Activated naive CD4-positive, alpha-beta T cell treated with anti-CD3 and anti-CD28 coated beads, Interleukin-2, amount 50 U/mL, for 16 hours (primary cell): ENCODE results near the gene TMEM86A.

Experiments
- DNase-seq: peaks from one replicate; pipeline ENCODE4 v3.0.0-alpha.2; 2020

Gene TMEM86A

DNA sequence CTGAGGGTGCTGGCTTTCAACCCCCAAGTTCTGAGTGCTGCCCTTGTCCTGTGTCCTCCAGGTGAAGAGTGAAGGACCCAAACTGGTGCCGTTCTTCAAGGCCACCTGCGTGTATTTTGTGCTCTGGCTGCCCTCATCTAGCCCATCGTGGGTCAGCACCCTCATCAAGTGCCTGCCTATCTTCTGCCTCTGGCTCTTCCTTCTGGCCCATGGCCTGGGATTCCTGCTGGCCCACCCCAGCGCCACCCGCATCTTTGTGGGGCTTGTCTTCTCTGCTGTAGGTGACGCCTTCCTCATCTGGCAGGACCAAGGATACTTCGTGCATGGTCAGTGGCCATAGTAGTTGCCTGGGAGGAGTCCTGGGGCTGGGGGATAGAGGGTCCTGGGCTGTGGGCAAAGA is 2.3 kb downstream of the TMEM86A start:
- no peak for DNase-seq

- DNase-seq = no peak
Measured at GRCh38 chr11:18701614-18702216, 3.1 kb downstream of the TMEM86A start.

- no peak for DNase-seq
Measured at GRCh38 chr11:18703001-18703763, 4.6 kb downstream of the TMEM86A start.

DNA sequence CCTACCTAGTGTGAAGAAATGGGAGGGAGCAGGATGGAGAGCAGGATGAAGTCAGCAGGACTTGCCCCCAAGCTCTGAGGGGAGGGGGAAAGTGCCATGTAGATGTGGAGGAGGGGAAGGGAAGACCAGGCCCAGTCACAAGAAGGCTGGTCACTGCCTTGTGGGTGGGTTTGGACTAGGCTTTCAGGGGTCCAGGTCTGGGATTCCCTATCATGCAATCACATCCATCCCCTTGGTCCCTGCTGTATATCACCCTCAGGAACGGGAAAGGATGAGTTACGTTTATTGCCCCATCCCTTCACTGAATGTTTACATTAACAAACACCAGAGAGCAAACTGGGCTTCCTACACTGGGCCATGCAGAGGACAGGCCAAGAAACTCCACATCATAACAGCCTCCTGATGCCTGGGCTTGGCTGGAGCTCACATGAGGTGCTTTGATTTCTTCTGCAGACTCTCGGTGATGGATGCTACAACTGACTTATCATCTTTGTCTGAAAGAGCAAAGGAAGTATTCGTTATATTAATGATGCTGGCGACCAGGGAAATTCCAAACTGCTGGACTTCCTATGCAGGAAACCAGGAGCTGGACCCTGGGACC is 5.6 kb downstream of the TMEM86A start:
- DNase-seq = no peak

GRCh38 chr11:18704698-18705097 is 6.1 kb downstream of the TMEM86A start:
- no peak for DNase-seq

GRCh38 chr11:18705651-18706281 is 7.2 kb downstream of the TMEM86A start:
- peak; percentile 23 for DNase-seq

GRCh38 chr11:18706330-18707243 is 8.0 kb downstream of the TMEM86A start:
- DNase-seq = peak; percentile 50

GRCh38 chr11:18707811-18708340 is 9.3 kb downstream of the TMEM86A start:
- DNase-seq = no peak

DNA sequence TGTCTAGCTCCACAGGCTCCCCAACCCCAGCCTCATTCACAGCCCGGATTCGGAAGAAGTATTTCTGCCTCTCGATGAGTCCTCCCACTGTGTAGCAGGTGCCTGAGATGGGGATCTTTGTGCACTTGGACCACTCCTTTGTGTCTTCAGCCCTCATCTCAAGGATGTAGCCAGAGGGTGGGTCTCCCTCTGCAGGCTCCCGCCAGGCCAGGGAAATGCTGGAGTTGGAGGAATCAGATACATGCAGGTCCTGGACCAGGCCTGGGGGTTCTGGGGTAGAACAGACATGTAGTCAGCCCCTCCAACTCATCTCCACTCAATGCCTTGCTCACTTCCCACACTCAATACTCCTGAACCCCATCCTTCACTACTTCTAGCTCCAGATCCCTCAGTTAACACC is 10.8 kb downstream of the TMEM86A start:
- DNase-seq = no peak

DNA sequence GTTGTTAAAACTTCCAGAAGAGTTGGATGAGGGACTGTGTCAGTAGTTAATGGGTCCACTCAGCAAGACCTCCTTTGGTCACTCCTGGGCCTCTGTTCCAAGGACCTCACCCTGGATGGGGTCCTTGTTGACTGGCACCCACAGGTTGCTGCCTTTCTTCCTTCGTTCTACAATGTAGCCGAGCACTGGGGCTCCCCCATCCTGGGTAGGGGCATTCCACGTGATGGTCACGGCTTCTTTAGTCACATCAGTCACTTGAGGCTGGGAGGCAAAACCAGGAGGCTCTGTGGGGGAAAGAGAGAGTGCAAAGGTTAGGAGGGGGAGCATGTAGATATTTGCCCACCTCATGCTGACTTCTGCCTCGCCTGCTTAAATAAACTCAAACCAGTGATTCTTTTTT is 12.0 kb downstream of the TMEM86A start:
- DNase-seq = no peak

DNA sequence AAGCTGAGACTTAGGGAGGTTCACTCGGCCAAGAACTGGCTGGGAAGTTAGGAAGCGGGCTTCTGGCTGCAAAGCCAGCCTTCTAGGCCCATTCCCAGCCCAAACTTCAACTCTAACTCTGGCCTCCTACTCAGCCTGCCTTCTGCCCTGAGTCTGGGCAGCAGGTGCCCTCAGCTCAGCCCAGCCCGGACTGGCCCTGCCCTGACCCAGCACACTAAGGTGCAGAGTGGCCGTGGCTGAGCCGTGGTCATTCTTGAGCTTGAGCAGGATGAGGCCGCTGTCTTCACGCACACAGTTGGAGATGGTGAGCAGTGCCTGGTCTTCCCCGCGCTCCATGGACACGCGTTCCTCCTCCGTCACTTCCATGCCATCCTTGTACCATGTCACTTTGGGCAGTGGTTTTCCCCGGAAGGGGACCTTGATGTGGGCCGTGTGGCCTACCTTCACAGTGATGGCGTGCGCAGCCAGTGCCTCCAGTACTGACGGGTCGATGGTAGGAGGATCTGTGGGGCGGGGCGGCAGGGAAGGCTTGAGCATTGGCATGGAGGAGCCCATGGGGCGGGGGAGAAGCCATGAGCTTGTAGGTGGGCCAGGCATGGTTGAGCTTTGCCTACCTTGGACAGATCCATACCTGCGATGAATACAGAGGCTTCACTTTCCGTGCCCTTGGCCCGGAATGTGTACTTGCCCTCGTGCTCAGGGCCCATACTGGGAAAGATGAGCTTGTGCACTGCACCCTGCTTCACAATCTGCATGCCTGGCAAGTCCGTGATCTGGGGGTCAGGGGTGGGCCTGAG is 15.3 kb downstream of the TMEM86A start:
- no peak for DNase-seq

DNA sequence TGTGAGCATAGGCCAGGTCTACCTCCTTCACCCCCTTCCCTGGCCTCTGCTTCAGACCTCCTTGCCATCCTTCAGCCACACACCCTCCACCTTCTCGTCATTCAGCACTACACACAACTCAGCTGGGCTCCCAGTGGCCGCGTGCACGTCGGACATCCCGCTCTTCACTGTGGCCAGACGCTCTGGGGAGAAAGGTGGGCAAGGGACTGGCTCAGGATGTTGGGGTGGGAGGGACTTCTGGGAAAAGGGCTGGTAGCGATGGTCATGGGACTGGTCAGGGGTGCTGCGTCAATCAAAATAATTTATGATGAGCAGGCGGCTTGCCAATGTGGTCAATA is 15.8 kb downstream of the TMEM86A start:
- DNase-seq = no peak

DNA sequence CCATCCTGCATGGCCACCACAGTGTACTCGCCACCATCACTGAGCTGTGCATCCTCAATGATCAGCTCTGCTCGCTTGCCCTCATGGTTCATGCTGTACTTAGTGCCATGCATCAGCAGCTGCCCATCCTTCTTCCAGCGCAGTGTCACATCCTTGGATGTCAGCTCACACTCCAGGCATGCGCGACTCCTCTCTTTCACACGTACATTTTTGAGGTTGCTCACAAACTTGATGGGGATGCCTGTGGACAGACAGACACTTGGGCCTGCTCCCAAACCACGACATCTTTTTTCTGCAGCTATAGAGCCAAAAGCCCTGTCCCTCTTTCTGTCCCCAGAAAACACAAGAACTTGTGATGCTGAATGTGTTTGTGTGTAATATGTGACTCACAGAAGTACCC is 16.9 kb downstream of the TMEM86A start:
- DNase-seq = no peak

DNA sequence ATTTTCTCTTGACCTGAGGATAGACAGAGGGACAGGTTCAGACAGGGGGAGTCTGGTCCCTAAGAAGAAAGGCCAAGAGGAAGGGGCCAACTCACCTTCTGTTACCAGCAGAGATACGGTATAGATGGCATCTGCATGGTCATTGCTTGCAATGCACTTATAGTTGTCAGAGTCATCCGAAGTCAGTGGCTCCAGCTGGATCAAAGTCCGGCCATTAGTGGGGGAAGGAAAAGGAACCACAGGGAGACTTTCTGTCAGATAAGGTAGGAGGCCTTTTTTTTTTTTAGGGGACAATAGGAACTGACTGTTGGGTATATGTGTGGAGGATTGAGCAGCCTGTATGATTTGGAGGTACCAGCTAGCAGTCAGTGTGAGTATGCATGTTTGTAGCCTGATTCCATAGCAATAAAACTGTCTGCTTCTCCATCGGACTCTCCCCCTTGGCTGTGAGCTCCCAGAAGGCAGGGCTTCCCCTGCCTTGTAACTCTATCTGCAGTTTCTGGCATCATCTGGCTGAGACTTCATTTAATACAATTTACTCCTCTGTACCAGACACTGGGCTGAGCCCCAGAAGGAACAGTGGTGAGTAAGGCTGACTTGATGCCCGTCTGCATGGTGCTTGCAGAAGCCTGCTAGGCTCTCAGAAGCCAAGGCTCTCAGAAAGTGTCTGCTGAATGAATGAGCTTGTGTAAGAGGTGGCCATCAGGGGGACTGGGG is 21.7 kb downstream of the TMEM86A start:
- DNase-seq = no peak

DNA sequence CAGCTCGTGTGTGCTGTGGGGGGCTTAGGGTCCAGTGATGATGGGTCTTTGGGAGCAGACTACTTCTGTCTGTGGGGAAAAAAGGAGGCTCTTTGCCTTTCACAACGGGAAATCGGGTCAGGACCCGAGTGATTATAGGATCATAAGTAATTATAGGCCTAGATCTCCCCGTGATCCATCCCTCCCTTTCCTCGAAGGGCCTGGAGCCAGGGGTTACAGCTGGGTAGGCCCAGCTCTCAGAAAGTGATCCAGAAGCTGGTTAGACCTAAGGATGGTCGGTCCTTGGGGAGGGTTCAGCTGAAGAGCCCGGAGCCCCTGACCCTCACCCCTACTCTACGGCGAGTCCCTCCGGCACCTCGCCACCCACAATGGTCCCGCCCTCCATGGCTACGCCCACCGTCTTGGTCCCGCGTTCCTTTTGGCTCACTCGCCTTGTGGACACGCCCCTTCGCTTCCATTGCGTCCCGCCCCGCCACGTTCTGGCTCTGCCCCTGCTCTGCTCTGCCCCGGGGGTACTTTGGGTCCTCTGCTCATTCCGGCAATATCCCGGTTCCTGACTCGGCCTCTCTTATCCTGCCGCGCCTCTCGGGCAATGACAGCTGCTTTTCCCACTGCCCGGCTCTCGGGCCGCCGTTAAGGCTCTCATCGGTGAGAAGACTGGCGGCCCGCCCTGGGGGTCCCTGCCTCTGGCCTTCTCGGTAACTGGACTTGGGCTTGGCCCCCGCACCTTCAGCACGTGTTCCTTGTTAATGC is 22.4 kb downstream of the TMEM86A start:
- DNase-seq = peak; percentile 88

- DNase-seq = peak; percentile 47
Measured at GRCh38 chr11:18721561-18722292, 23.1 kb downstream of the TMEM86A start.

DNA sequence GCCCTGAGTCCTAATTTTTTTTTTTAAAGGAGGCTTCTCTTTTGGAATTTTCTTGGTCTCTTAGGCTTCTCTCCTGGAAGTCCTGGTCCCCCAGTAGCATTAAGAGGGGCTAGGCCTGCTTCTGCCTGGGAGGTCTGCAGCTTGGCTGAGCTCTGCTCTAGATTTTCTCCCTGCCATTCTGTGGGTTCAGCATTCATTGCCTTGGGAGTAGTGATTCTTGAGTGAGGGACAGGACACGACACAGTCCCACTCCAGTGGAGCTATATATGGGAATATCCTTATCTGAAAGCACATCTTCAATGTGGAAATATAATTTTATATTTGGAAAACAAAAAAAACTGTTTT is 23.7 kb downstream of the TMEM86A start:
- no peak for DNase-seq

GRCh38 chr11:18723991-18724390 is 25.4 kb downstream of the TMEM86A start:
- DNase-seq = no peak

- no peak for DNase-seq
Measured at GRCh38 chr11:18726040-18726439, 27.5 kb downstream of the TMEM86A start, which contains the start of gene IGSF22. Gene IGSF22 (minus strand): TSS chr11:18726188. CDS start chr11:18724236, 1,952 bp downstream.
